IPS-18c (cell line): ENCODE results near the gene FCHSD2.
"Not testable (repeated sequence)": the region's sequence is repeated elsewhere in the genome, so short reads cannot be mapped to it uniquely, and the experiment has no call there.

Experiments used
- H3K4me3 ChIP-seq: 2 replicates; pipeline ENCODE4 v1.7.0; 2013; ENCODE audit warnings: low read depth, mild to moderate bottlenecking, low read length, moderate library complexity; ENCODE audit not compliant: insufficient read depth
- H3K9me3 ChIP-seq: one replicate; pipeline ENCODE4 v1.6.1; 2013; ENCODE audit warnings: mild to moderate bottlenecking, low read length, moderate library complexity; ENCODE audit not compliant: control insufficient read depth, insufficient read depth

The FCHSD2 gene

DNA sequence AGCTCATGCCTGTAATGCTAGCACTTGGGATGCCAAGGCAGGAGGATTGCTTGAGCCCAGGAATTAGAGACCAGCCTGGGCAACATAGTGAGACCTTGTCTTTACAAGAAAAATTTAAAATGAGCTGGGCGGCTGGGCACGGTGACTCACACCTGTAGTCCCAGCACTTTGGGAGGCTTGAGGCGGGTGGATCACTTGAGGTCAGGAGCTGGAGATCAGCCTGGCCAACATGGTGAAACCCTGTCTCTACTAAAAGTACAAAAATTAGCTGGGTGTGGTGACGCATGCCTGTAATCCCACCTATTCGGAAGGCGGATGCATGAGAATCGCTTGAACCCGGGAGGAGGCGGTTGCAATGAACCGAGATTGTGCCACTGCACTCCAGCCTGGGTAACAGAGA is 330.4 kb downstream of the FCHSD2 start:
- H3K9me3 ChIP-seq, H3K4me3 ChIP-seq: not testable (repeated sequence)

DNA sequence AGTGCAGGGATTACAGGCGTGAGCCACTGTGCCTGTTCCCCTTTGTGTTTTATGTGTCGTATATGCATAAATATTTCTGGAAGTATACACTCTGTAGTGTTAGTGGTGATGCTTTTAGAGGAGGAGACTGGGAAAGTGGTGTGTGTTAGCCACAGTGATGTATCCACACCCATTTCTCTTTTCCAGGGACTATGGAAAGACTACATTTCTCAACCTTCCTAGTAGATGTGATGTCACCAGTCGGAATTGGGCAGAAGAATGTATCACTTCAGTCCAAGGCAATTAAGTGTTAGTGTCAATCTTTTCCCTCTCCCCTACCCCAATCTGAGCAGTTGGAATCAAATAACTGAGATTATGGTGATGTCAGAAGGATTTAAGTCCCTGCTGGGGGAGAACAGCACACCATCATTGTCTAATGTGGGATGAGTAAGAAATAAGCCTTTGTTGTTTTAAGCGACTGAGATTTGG is 333.8 kb downstream of the FCHSD2 start:
- Histone ChIP-seq H3K4me3 (no peak overlapping the region), H3K9me3 (no peaks in the 10 kb centered on the region)

GRCh38 chr11:72807792-72808191 is 334.3 kb downstream of the FCHSD2 start:
- H3K9me3 ChIP-seq, result no peaks in the 10 kb centered on the region
- no peak overlapping the region for H3K4me3 ChIP-seq

GRCh38 chr11:72807021-72807693 is 335.0 kb downstream of the FCHSD2 start:
- Histone ChIP-seq H3K9me3 (no peaks in the 10 kb centered on the region), H3K4me3 (no peak overlapping the region)

DNA sequence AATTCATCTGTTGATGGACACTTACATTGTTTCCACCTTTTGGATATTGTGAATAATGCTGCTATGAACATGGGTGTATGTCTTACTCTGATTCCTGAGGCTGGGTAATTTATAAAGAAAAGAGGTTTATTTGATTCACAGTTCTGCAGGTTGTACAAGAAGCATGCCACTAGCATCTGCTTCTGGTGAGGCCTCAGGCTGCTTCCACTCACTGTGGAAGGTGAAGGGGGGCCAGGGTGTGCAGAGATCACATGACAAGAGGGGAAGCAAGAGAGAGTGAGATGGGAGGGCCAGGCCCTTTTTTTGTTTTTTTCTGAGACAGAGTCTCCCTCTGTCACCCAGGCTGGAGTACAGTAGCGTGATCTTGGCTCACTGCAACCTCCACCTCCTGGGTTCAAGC is 335.7 kb downstream of the FCHSD2 start:
- H3K9me3 ChIP-seq, H3K4me3 ChIP-seq: not testable (repeated sequence)

- Histone ChIP-seq H3K4me3 (no peak overlapping the region), H3K9me3 (no peaks in the 10 kb centered on the region)
Observed at GRCh38 chr11:72805216-72805615, 336.9 kb downstream of the FCHSD2 start.

DNA sequence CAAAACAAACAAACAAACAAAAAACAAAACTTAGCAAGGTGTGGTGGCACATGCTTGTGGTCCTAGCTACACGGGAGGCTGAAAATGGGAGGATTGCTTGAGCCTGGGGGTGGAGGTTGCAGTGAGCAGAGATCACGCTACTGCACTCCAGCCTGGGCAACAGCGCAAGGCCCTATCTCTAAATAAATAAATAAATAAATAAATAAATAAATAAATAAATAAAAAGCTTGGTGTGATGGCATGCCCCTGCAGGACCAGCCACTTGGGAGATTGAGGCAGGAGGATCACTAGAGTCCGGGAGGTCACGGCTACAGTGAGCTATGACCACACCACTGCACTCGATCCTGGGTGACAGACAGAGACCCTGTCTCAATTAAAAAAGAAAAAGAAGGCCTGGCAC is 339.3 kb downstream of the FCHSD2 start:
- H3K4me3 ChIP-seq, result no peak overlapping the region
- H3K9me3 ChIP-seq, result no peaks in the 10 kb centered on the region

GRCh38 chr11:72799441-72799840 is 342.7 kb downstream of the FCHSD2 start:
- Histone ChIP-seq H3K9me3 (no peaks in the 10 kb centered on the region), H3K4me3 (no peak overlapping the region)

DNA sequence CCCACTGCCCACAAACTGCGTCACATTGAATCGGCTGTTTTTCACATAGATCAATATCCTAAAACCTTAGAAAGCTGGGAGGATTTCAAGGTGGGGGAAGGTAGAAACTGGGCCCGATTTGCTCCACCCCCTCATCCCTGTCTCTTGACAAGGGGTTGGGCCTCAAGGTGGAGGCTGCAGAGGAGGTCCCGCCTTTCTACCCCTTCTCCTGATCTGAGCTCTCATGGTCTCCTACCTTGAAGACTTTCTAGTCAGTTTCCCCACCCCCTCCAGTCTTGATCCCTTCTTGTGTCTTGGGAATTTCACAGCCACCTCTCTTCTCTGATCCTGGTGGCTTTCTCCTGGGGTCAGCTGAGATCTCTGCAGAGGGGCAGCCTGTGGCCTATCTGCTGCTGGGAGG is 343.8 kb downstream of the FCHSD2 start:
- H3K4me3 ChIP-seq, result no peak overlapping the region

GRCh38 chr11:72793425-72794367 is 348.4 kb downstream of the FCHSD2 start, which contains the start of gene STARD10:
STARD10 (minus strand) TSS chr11:72794047; CDS start chr11:72781181, 12,866 bp downstream.
- Histone ChIP-seq H3K4me3 (peak within 1 kb of the TSS; percentile 89), H3K9me3 (no peaks in the 10 kb centered on the region)

More for the DNA sequence above, 343.8 kb downstream of the FCHSD2 start:
- H3K9me3 ChIP-seq, result no peaks in the 10 kb centered on the region

DNA sequence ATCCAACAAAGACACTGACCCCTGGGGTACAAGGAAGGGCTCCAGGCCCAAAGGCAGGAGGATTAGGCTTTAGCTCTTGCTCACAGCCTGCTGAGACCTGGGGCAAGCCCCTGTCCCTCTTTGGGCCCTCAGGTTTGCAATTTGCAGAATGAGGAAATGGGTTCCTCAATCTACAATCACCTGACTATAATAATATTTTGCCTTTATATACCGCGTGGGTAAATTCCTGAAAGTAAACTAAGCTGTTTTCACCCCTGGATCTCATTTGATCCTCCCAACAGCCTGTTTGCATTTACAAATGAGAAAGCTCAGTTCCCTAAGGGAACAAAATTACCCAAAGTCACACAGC is 349.1 kb downstream of the FCHSD2 start:
- Histone ChIP-seq H3K4me3 (no peak overlapping the region), H3K9me3 (no peaks in the 10 kb centered on the region)

DNA sequence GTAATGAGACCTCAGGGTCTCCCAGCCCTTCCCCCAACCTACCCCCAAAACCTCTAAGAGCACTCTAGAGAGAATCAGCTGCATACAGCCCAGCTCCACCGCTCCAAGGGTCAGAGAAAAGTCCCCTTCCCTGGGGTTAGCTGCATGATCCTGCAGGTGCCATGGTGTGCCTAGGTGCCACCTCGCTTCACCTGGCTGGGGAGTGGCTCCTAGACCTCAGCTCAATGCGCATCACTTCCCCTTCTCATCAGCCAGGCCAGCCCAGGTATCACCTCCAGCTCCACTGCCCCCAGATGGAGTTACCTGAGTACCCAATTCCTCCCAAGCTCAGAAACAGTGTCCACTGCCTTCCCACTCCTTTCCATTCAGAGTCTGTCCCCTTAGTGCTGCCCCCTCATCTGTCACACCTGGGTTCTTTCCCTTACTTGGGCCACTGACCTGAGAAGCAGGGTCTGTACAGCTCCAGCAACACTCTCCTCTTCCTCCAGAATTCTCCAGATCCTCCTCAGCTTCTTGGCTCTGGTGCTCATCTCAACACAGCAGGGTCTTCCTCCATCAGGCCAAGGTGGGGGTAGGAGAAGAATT is 349.6 kb downstream of the FCHSD2 start:
- no peaks in the 10 kb centered on the region for H3K9me3 ChIP-seq
- H3K4me3 ChIP-seq, result no peak overlapping the region

- H3K9me3 ChIP-seq, H3K4me3 ChIP-seq: not testable (repeated sequence)
Observed at GRCh38 chr11:72791228-72791627, 350.9 kb downstream of the FCHSD2 start.

DNA sequence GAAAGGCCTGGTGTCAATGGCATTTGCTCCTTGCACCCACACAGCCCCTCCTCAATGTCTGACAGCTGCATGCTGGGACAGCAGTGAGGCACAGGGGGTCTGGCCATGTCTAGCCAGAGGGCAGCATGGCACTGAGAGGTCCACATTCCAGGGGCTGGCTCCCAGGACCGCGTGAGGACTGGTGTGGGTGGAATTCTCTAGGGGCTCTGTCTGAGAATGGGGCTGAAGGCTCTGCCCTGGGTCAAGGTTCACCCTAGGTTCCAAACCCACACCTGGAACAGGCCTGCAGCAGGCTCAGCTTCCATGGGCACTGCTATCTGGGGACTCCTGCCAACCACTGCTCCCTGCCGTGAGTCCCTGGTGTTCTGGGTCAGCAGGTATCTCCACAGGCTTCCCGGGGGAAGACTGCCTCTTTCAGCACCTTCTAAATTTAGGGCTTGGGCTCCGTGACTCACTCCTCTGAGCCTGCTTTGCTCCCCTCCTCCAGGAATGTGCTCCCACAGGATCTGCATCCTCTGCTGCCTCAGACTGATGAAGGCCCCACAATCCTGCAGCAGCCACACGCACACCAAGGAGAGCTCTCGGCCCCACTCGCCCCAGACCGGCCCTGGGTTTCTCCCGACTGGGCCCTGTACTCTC is 352.5 kb downstream of the FCHSD2 start:
- no peak overlapping the region for H3K4me3 ChIP-seq
- H3K9me3 ChIP-seq, result no peaks in the 10 kb centered on the region

DNA sequence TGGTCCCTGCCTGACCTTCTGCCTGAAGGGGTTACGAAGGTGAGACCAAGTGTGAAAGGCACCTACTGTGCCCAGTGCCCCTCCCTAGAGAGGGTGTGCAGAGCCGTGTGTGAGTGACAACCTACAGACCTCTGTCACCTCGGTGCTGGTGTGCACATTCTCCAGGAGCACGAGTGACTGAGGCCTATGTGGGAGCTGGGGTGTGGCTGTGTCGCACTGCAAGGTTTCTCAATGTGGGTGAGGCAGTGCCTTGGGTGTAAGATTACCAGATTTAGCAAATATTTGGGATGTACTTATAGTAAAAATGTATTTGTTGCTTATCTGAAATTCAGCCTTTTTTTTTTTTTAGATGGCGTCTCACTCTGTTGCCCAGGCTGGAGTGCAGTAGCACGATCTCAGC is 353.9 kb downstream of the FCHSD2 start:
- no peaks in the 10 kb centered on the region for H3K9me3 ChIP-seq
- H3K4me3 ChIP-seq, result no peak overlapping the region

DNA sequence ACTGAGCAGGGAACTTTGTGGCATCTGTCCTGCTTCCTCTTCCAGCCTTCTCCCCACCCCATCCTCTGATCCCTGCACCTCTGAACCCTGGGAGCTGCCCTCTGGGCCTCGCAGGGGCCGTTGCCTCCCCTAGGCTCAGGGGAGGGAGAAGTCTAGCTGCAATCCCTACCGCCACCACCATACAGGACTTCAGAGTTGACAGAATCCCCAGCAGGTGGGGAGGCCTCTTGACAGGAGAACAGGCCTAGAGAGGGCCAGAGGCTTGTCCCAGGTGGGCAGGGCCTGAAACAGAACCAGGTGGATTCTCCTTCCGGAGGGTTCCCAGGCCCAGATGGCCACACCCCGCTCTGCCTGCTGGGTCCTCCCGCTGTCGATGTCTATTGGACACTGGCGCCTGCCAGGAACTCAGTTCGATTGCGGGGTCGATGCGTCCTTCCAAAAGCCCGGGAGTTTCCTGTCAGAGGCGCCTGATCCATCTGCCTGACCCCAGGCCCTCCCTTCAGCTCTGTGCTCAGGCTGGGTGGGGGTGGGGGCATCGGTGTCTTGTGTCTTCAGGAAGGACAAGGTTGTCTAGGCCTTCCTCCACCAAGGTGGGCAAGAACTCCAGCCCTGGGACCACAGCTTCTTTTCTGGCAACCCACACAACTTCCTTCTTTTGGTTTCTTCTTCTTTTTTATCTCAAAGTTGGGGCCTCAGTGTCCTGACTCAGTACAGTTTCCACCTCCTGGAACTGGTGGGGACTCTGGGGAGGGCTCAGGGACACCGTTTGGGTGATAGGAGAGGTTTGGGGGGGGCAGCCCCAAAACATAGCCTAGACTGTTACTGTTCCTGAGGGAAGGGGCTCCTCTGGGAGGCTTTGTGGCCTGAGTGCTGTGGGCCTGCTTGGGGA is 354.7 kb downstream of the FCHSD2 start:
- Histone ChIP-seq H3K9me3 (no peaks in the 10 kb centered on the region), H3K4me3 (no peak overlapping the region)
